GM19043 (cell line): Measurements from ENCODE around the gene SLC25A2.
"Not testable (repeated sequence)": the region's sequence is repeated elsewhere in the genome, so short reads cannot be mapped to it uniquely, and the experiment has no call there.

Experiments
- ATAC-seq: cut with Tn5 transposase; IDR thresholded peaks from one replicate; pipeline ENCODE4 v1.9.1; 2021; ENCODE audit warnings: low read depth; ENCODE audit not compliant: unreplicated experiment

SLC25A2 gene

GRCh38 chr5:141303756-141304155 lies at the start of gene SLC25A2:
Gene SLC25A2 (minus strand): TSS chr5:141304049. CDS start chr5:141303865, 184 bp downstream.
- no peak for ATAC-seq

GRCh38 chr5:141351591-141351990 lies 47.7 kb upstream of the SLC25A2 start:
- no peak for ATAC-seq

- no peak for ATAC-seq
Measured at GRCh38 chr5:141349917-141350619, 46.2 kb upstream of the SLC25A2 start, which contains the start of gene PCDHGB1. Gene PCDHGB1 (plus strand): TSS chr5:141350099. CDS start chr5:141350261, 162 bp downstream.

- not testable (repeated sequence) for ATAC-seq
Measured at GRCh38 chr5:141346017-141346416, 42.2 kb upstream of the SLC25A2 start.

GRCh38 chr5:141345327-141345726 lies 41.5 kb upstream of the SLC25A2 start:
- no peak for ATAC-seq

GRCh38 chr5:141343953-141344463 lies 40.2 kb upstream of the SLC25A2 start:
- no peak for ATAC-seq

GRCh38 chr5:141343242-141343952 lies 39.5 kb upstream of the SLC25A2 start, which contains the start of gene PCDHGA3:
Gene PCDHGA3 (plus strand): TSS chr5:141343829. CDS start chr5:141344034, 205 bp downstream.
- no peak for ATAC-seq

- ATAC-seq = no peak
Measured at GRCh38 chr5:141342773-141343172, 38.9 kb upstream of the SLC25A2 start.

- not testable (repeated sequence) for ATAC-seq
Measured at GRCh38 chr5:141340781-141341354, 37.0 kb upstream of the SLC25A2 start.

GRCh38 chr5:141338538-141339306 lies 34.9 kb upstream of the SLC25A2 start, which contains the start of gene PCDHGA2:
Gene PCDHGA2 (plus strand): TSS chr5:141338760.
- no peak for ATAC-seq

- not testable (repeated sequence) for ATAC-seq
Measured at GRCh38 chr5:141332571-141332970, 28.7 kb upstream of the SLC25A2 start.

GRCh38 chr5:141330299-141331080 lies 26.6 kb upstream of the SLC25A2 start, which contains the start of gene PCDHGA1:
Gene PCDHGA1 (plus strand): TSS chr5:141330514.
- ATAC-seq = no peak

- ATAC-seq = no peak
Measured at GRCh38 chr5:141328231-141328630, 24.4 kb upstream of the SLC25A2 start.

GRCh38 chr5:141326088-141326854 lies 22.4 kb upstream of the SLC25A2 start:
- ATAC-seq = peak; percentile 91

- no peak for ATAC-seq
Measured at GRCh38 chr5:141322261-141322660, 18.4 kb upstream of the SLC25A2 start.

- ATAC-seq = peak; percentile 89
Measured at GRCh38 chr5:141320225-141321169, 16.6 kb upstream of the SLC25A2 start, which contains the start of gene TAF7. Gene TAF7 (minus strand): TSS chr5:141320784. CDS start chr5:141320044, 740 bp downstream.

GRCh38 chr5:141319699-141320098 lies 15.8 kb upstream of the SLC25A2 start:
- ATAC-seq = no peak
